ENCODE data around the gene CENPA. TPM values are rescaled to one million over a fixed set of nuclear protein-coding genes. Genes with fewer than 3 reads are reported as not detected.
"Not testable (repeated sequence)": the region's sequence is repeated elsewhere in the genome, so short reads cannot be mapped to it uniquely, and the experiment has no call there.

Gene CENPA
- total and polyA plus RNA-seq, 10 donors, result 0.80 to 7.3 (median 4.0) TPM; not detected in 1

DNA sequence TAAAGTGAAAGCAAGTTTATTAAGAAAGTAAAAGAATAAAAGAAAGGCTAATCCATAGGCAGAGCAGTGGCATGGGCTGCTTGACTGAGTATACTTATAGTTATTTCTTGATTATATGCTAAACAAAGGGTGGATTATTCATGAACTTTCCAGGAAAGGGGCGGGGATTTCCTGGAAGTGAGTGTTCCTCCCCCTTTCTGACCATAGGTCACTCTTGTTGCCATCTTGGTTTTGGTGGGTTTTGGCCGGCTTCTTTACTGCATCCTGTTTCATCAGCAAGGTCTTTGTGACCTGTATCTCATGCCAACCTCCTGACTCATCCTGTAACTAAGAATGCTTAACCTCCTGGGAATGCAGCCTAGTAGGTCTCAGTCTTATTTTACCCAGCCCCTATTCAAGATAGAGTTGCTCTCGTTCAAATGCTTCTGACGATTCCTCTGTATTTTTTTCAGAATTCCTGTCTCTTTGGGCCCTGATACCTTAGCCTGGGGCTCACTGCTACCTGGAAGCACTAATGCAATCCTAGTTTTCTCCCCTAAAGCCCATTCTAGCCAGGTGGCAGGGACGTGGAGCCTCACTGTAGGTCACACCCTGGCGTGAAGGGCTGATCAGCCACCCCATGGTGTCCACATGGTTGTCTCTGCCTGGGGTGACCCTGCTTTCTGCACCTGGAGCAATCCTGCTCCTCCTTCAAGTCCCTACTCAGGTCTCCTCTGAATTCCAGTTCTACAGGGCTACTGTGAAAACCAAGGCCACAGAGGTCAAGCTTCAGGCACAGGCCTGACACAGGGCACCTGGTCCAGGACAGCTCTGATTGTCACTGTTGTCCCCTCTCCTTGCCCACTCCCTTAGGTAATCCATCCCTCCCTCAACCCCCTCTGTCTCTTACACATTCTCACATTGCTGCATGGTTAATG, 27.7 kb upstream of the CENPA start:
- Histone ChIP-seq H3K36me3 (no peaks in the 10 kb centered on the region), H3K4me1 (peaks cover 0 to 27% (median 10%) of the 10 kb centered on the region in 6 donors), H3K4me3 (no peak overlapping the region), H3K9me3 (no peaks in the 10 kb centered on the region), H3K27ac (peak overlapping the region in 6 of 8 donors; percentile 9 to 64 (median 44)), H3K27me3 (replicated peaks in 1 of 7) (no peaks in the 10 kb centered on the region)
- TF ChIP-seq CTCF (IDR thresholded peaks at IDR 0.05 in 8 of 11, conservative IDR thresholded peaks at IDR 0.05 in 3 of 11) (no peak), POLR2A (IDR thresholded peaks at IDR 0.05) (no peak), POLR2AphosphoS5 (IDR thresholded peaks at IDR 0.05) (peak in 1 of 3 donors; percentile 56)
- DNase-seq, result no peak
- intact Hi-C loops (cut with DNase I; ENCODE audit: low total_unique reads), result no loop called here
- WGBS, 5 donors, result 54 to 76% (median 66%) methylated on average over 6 of the region's 6 CpGs

DNA sequence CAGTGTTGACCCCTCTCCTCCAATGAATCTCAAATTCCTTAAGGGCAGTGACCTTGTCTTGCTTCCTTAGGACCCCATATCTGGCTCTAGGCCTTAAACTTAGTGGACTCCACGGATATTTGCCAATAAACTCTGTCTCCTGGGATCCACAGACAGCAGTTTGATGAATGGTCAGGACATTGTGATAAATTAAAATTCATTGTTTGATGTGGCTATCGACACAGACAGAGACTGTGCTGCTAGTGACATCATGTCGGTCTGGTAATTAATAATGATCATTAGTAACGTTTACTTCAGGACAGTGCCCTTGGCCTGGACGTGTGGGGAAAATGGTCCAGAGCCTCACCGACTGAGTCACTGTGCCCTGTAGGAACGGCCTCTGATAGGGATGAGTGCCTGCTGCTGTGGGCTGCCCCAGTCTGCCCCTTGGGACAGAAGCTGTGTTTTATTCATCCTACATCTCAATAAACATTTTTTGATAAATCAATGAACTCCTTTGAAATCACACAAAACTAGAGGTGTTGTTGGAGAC, 27.0 kb upstream of the CENPA start:
- peak overlapping the region in 2 of 8 donors; percentile 51 to 64 for H3K27ac ChIP-seq
- 85 to 89% (median 87%) methylated on average over 7 of the region's 7 CpGs for WGBS, 5 donors
- intact Hi-C loops (cut with DNase I; ENCODE audit: low total_unique reads), result no loop called here

GRCh38 chr2:26759845-26760244, 26.0 kb upstream of the CENPA start:
- no peaks in the 10 kb centered on the region for H3K36me3 ChIP-seq
- no peaks in the 10 kb centered on the region for H3K9me3 ChIP-seq
- TF ChIP-seq POLR2AphosphoS5 (IDR thresholded peaks at IDR 0.05) (no peak), CTCF (IDR thresholded peaks at IDR 0.05 in 8 of 11, conservative IDR thresholded peaks at IDR 0.05 in 3 of 11) (no peak), POLR2A (IDR thresholded peaks at IDR 0.05) (no peak)
- H3K4me1 ChIP-seq, result peaks cover 5 to 41% (median 17%) of the 10 kb centered on the region in 6 donors
- DNase-seq, result no peak
- intact Hi-C loops (cut with DNase I; ENCODE audit: low total_unique reads), result no loop called here
- H3K27me3 ChIP-seq (replicated peaks in 1 of 7), result no peaks in the 10 kb centered on the region
- WGBS, 5 donors, result 92 to 98% (median 95%) methylated on average over 5 of the region's 5 CpGs
- no peak overlapping the region for H3K4me3 ChIP-seq
- no peak overlapping the region for H3K27ac ChIP-seq

More for the DNA sequence above, 27.0 kb upstream of the CENPA start:
- Histone ChIP-seq H3K27me3 (replicated peaks in 1 of 7) (no peaks in the 10 kb centered on the region), H3K4me3 (no peak overlapping the region), H3K36me3 (no peaks in the 10 kb centered on the region), H3K9me3 (no peaks in the 10 kb centered on the region), H3K4me1 (peaks cover 3 to 35% (median 14%) of the 10 kb centered on the region in 6 donors)
- TF ChIP-seq CTCF (IDR thresholded peaks at IDR 0.05 in 8 of 11, conservative IDR thresholded peaks at IDR 0.05 in 3 of 11) (no peak), POLR2AphosphoS5 (IDR thresholded peaks at IDR 0.05) (no peak), POLR2A (IDR thresholded peaks at IDR 0.05) (no peak)
- DNase-seq, result no peak

GRCh38 chr2:26760991-26761390, 24.9 kb upstream of the CENPA start:
- H3K36me3 ChIP-seq; DNase-seq; H3K27ac ChIP-seq; H3K4me3 ChIP-seq; intact Hi-C loops (cut with DNase I; ENCODE audit: low total_unique reads); H3K9me3 ChIP-seq; H3K27me3 ChIP-seq (replicated peaks in 1 of 7): not testable (repeated sequence)
- 77 to 85% (median 81%) methylated on average over 10 of the region's 10 CpGs for WGBS, 5 donors
- peaks cover 17 to 44% (median 29%) of the 10 kb centered on the region in 6 donors for H3K4me1 ChIP-seq
